LNCAP (cell line): ENCODE results near the gene ABHD13.

Experiments used
- CTCF ChIP-seq: fragments of 450-650 bp; IDR thresholded peaks from 2 replicates; pipeline ENCODE4 v1.5.1; 2017; ENCODE audit warnings: mild to moderate bottlenecking

The ABHD13 gene

GRCh38 chr13:108278466-108278865, 60.3 kb downstream of the ABHD13 start:
- no peak for TF ChIP-seq CTCF

- no peak for TF ChIP-seq CTCF
Measured at GRCh38 chr13:108281901-108282300, 63.7 kb downstream of the ABHD13 start.

GRCh38 chr13:108283110-108283509, 64.9 kb downstream of the ABHD13 start:
- TF ChIP-seq CTCF: no peak
